ENCODE results near the gene SLC25A12.

- TF ChIP-seq CTCF (IDR thresholded peaks at IDR 0.05) (no peak), POLR2A (IDR thresholded peaks at IDR 0.05) (no peak)
Observed at GRCh38 chr2:171835386-171835785, 58.7 kb downstream of the SLC25A12 start.

All from Peyer's patch (tissue), 4 donors.